Endothelial cell of umbilical vein (primary cell): ENCODE results near the gene KCNE4. TPM values are rescaled to one million over a fixed set of nuclear protein-coding genes. Genes with fewer than 3 reads are reported as not detected.

Experiments used
- BruUV-seq: library from RNA; stranded (reverse); fragments of 400-500 nt; replicated peaks from 2 replicates; lab custom pipeline; 2021; lab: Mats Ljungman, UMichigan
- CTCF ChIA-PET: fragments of 300-600, 350-600 bp; sonication (Branson Sonifier 250); formaldehyde crosslinking; loops from one replicate; lab custom pipeline; 2021; ENCODE audit warnings: antibody characterized with exemption, inconsistent platforms; lab: Charles Lee
- POLR2A ChIA-PET: fragments of 300-600, 350-600 bp; sonication (Branson Sonifier 250); formaldehyde crosslinking; loops from one replicate; lab custom pipeline; 2021; ENCODE audit warnings: antibody characterized with exemption, inconsistent platforms; lab: Charles Lee
- DNase-seq: peaks from one replicate; pipeline ENCODE4 v3.0.0-alpha.2; 2011; ENCODE audit warnings: low read depth, low spot score
- FAIRE-seq: peaks from 2 replicates; lab custom pipeline; 2011; peaks lifted over from hg19 to GRCh38; lab: Jason Lieb, UNC
- H2AFZ ChIP-seq: 2 replicates; pipeline ENCODE4 v1.6.0; 2012; ENCODE audit warnings: low read depth, low read length, control low read depth, inconsistent platforms
- H3K27ac ChIP-seq: 2 replicates; pipeline ENCODE4 v1.5.1; 2011; ENCODE audit warnings: low read depth, mild to moderate bottlenecking, control low read depth, low read length, moderate library complexity; ENCODE audit not compliant: insufficient read depth
- H3K27me3 ChIP-seq, 2 experiments: 2 replicates each; pipeline versions ENCODE4 v1.6.0 to v1.6.1; 2011; ENCODE audit warnings: low read length in 2 of 2, mixed read lengths in 1 of 2; ENCODE audit not compliant: control insufficient read depth in 2 of 2, insufficient read depth in 2 of 2
- H3K36me3 ChIP-seq, 2 experiments: 2 replicates in 1 of 2; 3 replicates in 1 of 2; pipeline ENCODE4 v1.5.1; 2011; ENCODE audit warnings: low read length in 2 of 2, mild to moderate bottlenecking in 1 of 2, moderate library complexity in 1 of 2; ENCODE audit not compliant: control insufficient read depth in 2 of 2, insufficient read depth in 2 of 2; ENCODE audit errors: extremely low read depth in 1 of 2
- H3K4me1 ChIP-seq: 3 replicates; pipeline ENCODE4 v1.5.1; 2011; ENCODE audit warnings: mild to moderate bottlenecking, low read length; ENCODE audit not compliant: control insufficient read depth, insufficient read depth; ENCODE audit errors: extremely low read depth
- H3K4me2 ChIP-seq: 2 replicates; pipeline ENCODE4 v1.6.1; 2011; ENCODE audit warnings: low read length, control low read depth, mixed read lengths; ENCODE audit not compliant: insufficient read depth
- H3K4me3 ChIP-seq, 3 experiments: fragments of 200-600 bp in 1 of 3; sonication (generic), shearing (Covaris generic) in 1 of 3; replicated peaks in 1 of 3; 2 replicates each; pipeline ENCODE4 v1.5.1; 2011 to 2016; ENCODE audit warnings: control low read depth in 3 of 3, low read length in 3 of 3, mild to moderate bottlenecking in 2 of 3, inconsistent platforms in 1 of 3, low read depth in 1 of 3, moderate library complexity in 1 of 3; ENCODE audit not compliant: insufficient read depth in 1 of 3
- H3K79me2 ChIP-seq: 2 replicates; pipeline ENCODE4 v1.6.0; 2012; ENCODE audit warnings: low read length, inconsistent platforms; ENCODE audit not compliant: control insufficient read depth, insufficient read depth
- H3K9ac ChIP-seq: replicated peaks from 2 replicates; pipeline ENCODE3; 2011; ENCODE audit warnings: low read length, control low read depth; ENCODE audit not compliant: insufficient read depth; ENCODE audit errors: extremely low read depth
- H3K9me1 ChIP-seq: replicated peaks from 3 replicates; pipeline ENCODE4 v1.6.0; 2011; ENCODE audit warnings: mild to moderate bottlenecking, low read length; ENCODE audit not compliant: control insufficient read depth, insufficient read depth; ENCODE audit errors: extremely low read depth
- H3K9me3 ChIP-seq: replicated peaks from 2 replicates; pipeline ENCODE4 v1.5.1; 2012; ENCODE audit warnings: low read length, inconsistent platforms; ENCODE audit not compliant: control insufficient read depth, insufficient read depth
- H4K20me1 ChIP-seq: replicated peaks from 2 replicates; pipeline ENCODE3; 2011; ENCODE audit warnings: mild to moderate bottlenecking, low read length; ENCODE audit not compliant: control insufficient read depth, insufficient read depth; ENCODE audit errors: extremely low read depth
- CTCF ChIP-seq, 2 donors: IDR thresholded peaks; 1 replicate in 1 of 2; 2 replicates in 1 of 2; pipeline ENCODE4 v1.5.1; 2011; ENCODE audit warnings: low read length in 2 of 2, mild to moderate bottlenecking in 2 of 2, moderate library complexity in 2 of 2, control low read depth in 1 of 2, inconsistent platforms in 1 of 2, low read depth in 1 of 2; ENCODE audit not compliant: insufficient read depth in 1 of 2; ENCODE audit errors: extremely low read depth in 1 of 2
- EZH2 ChIP-seq: IDR thresholded peaks from 2 replicates; pipeline ENCODE4 v1.6.1; 2012; ENCODE audit warnings: borderline replicate concordance, low read depth, mild to moderate bottlenecking, moderate library complexity, low read length, inconsistent platforms; ENCODE audit not compliant: severe bottlenecking
- FOS ChIP-seq: IDR thresholded peaks from 2 replicates; pipeline ENCODE4 v1.6.1; 2011; ENCODE audit warnings: mild to moderate bottlenecking, low read length, moderate library complexity, borderline replicate concordance; ENCODE audit not compliant: insufficient read depth
- GATA2 ChIP-seq: IDR thresholded peaks from 2 replicates; pipeline ENCODE4 v1.7.0; 2011; ENCODE audit warnings: low read depth, mild to moderate bottlenecking, moderate library complexity, mixed read lengths, low read length; ENCODE audit not compliant: insufficient read length, insufficient read depth
- JUN ChIP-seq: IDR thresholded peaks from 2 replicates; pipeline ENCODE4 v1.6.1; 2011; ENCODE audit warnings: borderline replicate concordance, low read depth; ENCODE audit not compliant: insufficient read length, insufficient read depth
- MAX ChIP-seq: IDR thresholded peaks from 2 replicates; pipeline ENCODE4 v1.6.1; 2011; ENCODE audit not compliant: insufficient read depth, insufficient read length
- MYC ChIP-seq: IDR thresholded peaks from one replicate; pipeline ENCODE4 v1.6.1; 2011; ENCODE audit warnings: mild to moderate bottlenecking, low read depth, low read length
- POLR2A ChIP-seq: IDR thresholded peaks from 2 replicates; pipeline ENCODE4 v1.6.1; 2012; ENCODE audit warnings: low read depth, mild to moderate bottlenecking, control low read depth, low read length
- POLR2AphosphoS5 ChIP-seq: IDR thresholded peaks from 2 replicates; pipeline ENCODE4 v1.6.1; 2012; ENCODE audit warnings: low read depth, mild to moderate bottlenecking, control low read depth, low read length, moderate library complexity; ENCODE audit not compliant: insufficient read depth
- dilution Hi-C: fragments of 300-500 bp; cut with MboI; formaldehyde crosslinking; loops from one replicate; pipeline ENCODE4 v1.15.0; 2019; ENCODE audit warnings: low sequenced_read_pairs; ENCODE audit not compliant: extremely low pct_ligation_motif_present
- intact Hi-C: fragments of 100-400 bp; cut with micrococcal nuclease; formaldehyde crosslinking; loops from one replicate; pipeline ENCODE4 v1.10.0; 2022
- polyA plus RNA-seq, 4 experiments: library from polyadenylated mRNA; depleted of rRNA in 3 of 4; stranded (reverse) in 3 of 4; unstranded in 1 of 4; fragments of >200 nt; gene quantifications; 2 replicates each; pipeline versions ENCODE4 v1.2.1 to v1.2.3, GENCODE V29; 2011 to 2012; ENCODE audit warnings: missing spikeins in 1 of 4
- total RNA-seq: library from RNA; stranded (reverse); gene quantifications from 2 replicates; pipeline ENCODE4 v1.2.3, GENCODE V29; 2021

Gene KCNE4
- total and polyA plus RNA-seq, 2 donors (not counting 3 experiments of a cell fraction or from before 2014, with no cell fraction given), result 0.01 TPM; not detected in 1

- Histone ChIP-seq H3K27ac (no peak overlapping the region), H4K20me1 (no peaks in the 10 kb centered on the region), H3K36me3 (no peaks in the 10 kb centered on the region), H3K9me1 (no peaks in the 10 kb centered on the region), H3K27me3 (peaks cover 0 to 2% of the 10 kb centered on the region in 2 experiments), H3K4me3 (no peak overlapping the region), H3K4me1 (no peaks in the 10 kb centered on the region), H3K4me2 (no peak overlapping the region), H3K9me3 (no peaks in the 10 kb centered on the region), H3K9ac (no peak overlapping the region), H3K79me2 (no peaks in the 10 kb centered on the region), H2AFZ (no peak overlapping the region)
- DNase-seq (peak; percentile 55), FAIRE-seq (no peak)
- intact Hi-C loops, result no loop called here
- POLR2A ChIA-PET, result interaction anchor here (0.7 kb wide), 1 partner anchor 295 kb away, joined by 3 read pairs; no protein-coding TSS in a partner anchor
- dilution Hi-C loops, result no loop called here
- CTCF ChIA-PET, result no interaction called here
- BruUV-seq, result no TSS peak
- no peak for TF ChIP-seq MAX
- TF ChIP-seq POLR2AphosphoS5, result no peak
- no peak for TF ChIP-seq CTCF (IDR thresholded peaks at IDR 0.05; ENCODE audit: extremely low read depth in 1 of 2, insufficient read depth in 1 of 2, low read depth in 1 of 2, low read length in 2 of 2)
- TF ChIP-seq FOS, result no peak
- TF ChIP-seq MYC, result no peak
- no peak for TF ChIP-seq JUN
- no peak for TF ChIP-seq POLR2A
- no peak for TF ChIP-seq EZH2
- TF ChIP-seq GATA2, result no peak
Observed at GRCh38 chr2:223019390-223019930, 32.5 kb upstream of the KCNE4 start.
